Upper lobe of left lung (tissue), 6 donors: ENCODE measurements around the gene FAM234A. TPM values are rescaled to one million over a fixed set of nuclear protein-coding genes. Genes with fewer than 3 reads are reported as not detected.

Source experiments
- ATAC-seq, 2 donors: fragments of 200-7000 bp; cut with Tn5 transposase; one replicate each; pipeline ENCODE4 v1.9.1; 2022; ENCODE audit warnings: mild to moderate bottlenecking in 2 of 2, moderate library complexity in 2 of 2; ENCODE audit not compliant: low FRiP score in 2 of 2
- DNase-seq, 2 donors: peaks; one replicate each; pipeline ENCODE4 v3.0.0-alpha.2; 2019 to 2020
- H3K27ac ChIP-seq, 4 donors: fragments of 200-600 bp; sonication (generic); one replicate each; pipeline ENCODE4 v1.5.1; 2016 to 2019
- H3K27me3 ChIP-seq, 4 donors: fragments of 200-600 bp; sonication (generic); one replicate each; pipeline ENCODE4 v1.5.1; 2017 to 2019
- H3K36me3 ChIP-seq, 4 donors: fragments of 200-600 bp; sonication (generic); one replicate each; pipeline ENCODE4 v1.5.1; 2016 to 2019
- H3K4me1 ChIP-seq, 4 donors: fragments of 200-600 bp; sonication (generic); one replicate each; pipeline ENCODE4 v1.5.1; 2018 to 2019
- H3K4me3 ChIP-seq, 4 donors: fragments of 200-600 bp; sonication (generic); one replicate each; pipeline ENCODE4 v1.5.1; 2017 to 2019; ENCODE audit warnings: mild to moderate bottlenecking in 2 of 4, moderate library complexity in 1 of 4
- H3K9me3 ChIP-seq, 4 donors: fragments of 200-600 bp; sonication (generic); one replicate each; pipeline ENCODE4 v1.5.1; 2018 to 2019
- CTCF ChIP-seq, 6 experiments: fragments of 450-650 bp in 4 of 6; fragments of 200-600 bp in 2 of 6; sonication (generic) in 2 of 6; IDR thresholded peaks; one replicate each; pipeline ENCODE4 v1.5.1; 2016 to 2019; ENCODE audit warnings: antibody characterized with exemption in 6 of 6
- EP300 ChIP-seq, 4 donors: sonication (generic); formaldehyde crosslinking; IDR thresholded peaks; one replicate each; pipeline ENCODE4 v1.5.1; 2017; ENCODE audit warnings: antibody characterized with exemption in 4 of 4, control low read depth in 2 of 4
- POLR2A ChIP-seq, 4 donors: fragments of 450-650 bp; IDR thresholded peaks; one replicate each; pipeline ENCODE4 v1.5.1; 2016 to 2017; ENCODE audit warnings: antibody characterized with exemption in 4 of 4, mild to moderate bottlenecking in 2 of 4
- POLR2AphosphoS5 ChIP-seq, 2 donors: sonication (generic); formaldehyde crosslinking; IDR thresholded peaks; one replicate each; pipeline ENCODE4 v1.5.1; 2017; ENCODE audit warnings: antibody characterized with exemption in 2 of 2
- WGBS, 2 donors: methylation state at CpG; one replicate each; pipeline ENCODE4 v1.1.5; 2017 to 2018; 5-methylcytosine and 5-hydroxymethylcytosine counted together
- total RNA-seq, 6 donors: library from RNA; depleted of rRNA in 4 of 6; stranded (reverse); fragments of >200 nt in 4 of 6; gene quantifications; one replicate each; pipeline versions ENCODE4 v1.1.0 to v1.2.1, GENCODE V29; 2016 to 2021
- donor health status: DM: no; HTN: no; CAD: no; lungs with moderate emphysema.
- donor health status: DM: no; HTN: yes; CAD: no; lungs with severe emphysema.

Gene FAM234A
- total RNA-seq, 6 donors from 2014 or later: 55.4 to 92.7 (median 66.0) TPM

DNA sequence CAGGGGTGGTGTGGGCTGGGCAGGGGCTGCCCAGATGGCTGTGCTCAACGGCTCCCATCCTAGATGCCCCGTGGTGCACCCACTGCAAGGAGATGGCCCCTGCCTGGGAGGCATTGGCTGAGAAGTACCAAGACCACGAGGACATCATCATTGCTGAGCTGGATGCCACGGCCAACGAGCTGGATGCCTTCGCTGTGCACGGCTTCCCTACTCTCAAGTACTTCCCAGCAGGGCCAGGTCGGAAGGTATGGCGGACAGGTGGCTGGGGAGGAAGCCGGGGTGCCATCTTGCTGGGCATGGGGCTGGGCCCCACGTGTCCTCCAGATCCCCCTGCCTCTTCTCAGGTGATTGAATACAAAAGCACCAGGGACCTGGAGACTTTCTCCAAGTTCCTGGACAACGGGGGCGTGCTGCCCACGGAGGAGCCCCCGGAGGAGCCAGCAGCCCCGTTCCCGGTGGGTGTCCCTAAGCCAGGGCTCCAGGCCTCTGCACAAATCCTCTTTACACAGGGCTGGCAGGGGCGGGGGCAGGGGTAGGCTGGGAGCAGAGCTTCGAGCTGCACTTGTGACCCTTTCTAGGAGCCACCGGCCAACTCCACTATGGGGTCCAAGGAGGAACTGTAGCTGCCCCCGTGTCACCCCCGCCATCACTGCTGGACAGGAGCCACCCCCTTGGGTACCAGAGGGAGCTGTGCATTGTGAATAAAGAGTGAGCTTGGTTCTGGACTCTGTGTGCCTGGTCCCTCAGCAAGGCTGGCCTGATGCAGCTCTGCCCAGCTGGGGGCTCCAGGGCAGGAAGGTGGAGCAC is 52.1 kb downstream of the FAM234A start:
- Histone ChIP-seq H3K4me1 (peaks cover 0 to 4% (median 0%) of the 10 kb centered on the region in 4 donors), H3K4me3 (no peak overlapping the region), H3K27me3 (peaks cover 0 to 9% (median 3%) of the 10 kb centered on the region in 4 donors), H3K27ac (no peak overlapping the region), H3K9me3 (no peaks in the 10 kb centered on the region), H3K36me3 (peaks cover 0 to 54% (median 45%) of the 10 kb centered on the region in 4 donors)
- 85 to 99% methylated on average over 15 to 20 of the region's 22 CpGs for WGBS, 2 donors
- ATAC-seq: no peak
- TF ChIP-seq POLR2A (IDR thresholded peaks at IDR 0.05) (no peak), POLR2AphosphoS5 (IDR thresholded peaks at IDR 0.05) (no peak), CTCF (IDR thresholded peaks at IDR 0.05) (no peak), EP300 (IDR thresholded peaks at IDR 0.05) (no peak)
- DNase-seq: peak in 1 of 2 donors; percentile 71

DNA sequence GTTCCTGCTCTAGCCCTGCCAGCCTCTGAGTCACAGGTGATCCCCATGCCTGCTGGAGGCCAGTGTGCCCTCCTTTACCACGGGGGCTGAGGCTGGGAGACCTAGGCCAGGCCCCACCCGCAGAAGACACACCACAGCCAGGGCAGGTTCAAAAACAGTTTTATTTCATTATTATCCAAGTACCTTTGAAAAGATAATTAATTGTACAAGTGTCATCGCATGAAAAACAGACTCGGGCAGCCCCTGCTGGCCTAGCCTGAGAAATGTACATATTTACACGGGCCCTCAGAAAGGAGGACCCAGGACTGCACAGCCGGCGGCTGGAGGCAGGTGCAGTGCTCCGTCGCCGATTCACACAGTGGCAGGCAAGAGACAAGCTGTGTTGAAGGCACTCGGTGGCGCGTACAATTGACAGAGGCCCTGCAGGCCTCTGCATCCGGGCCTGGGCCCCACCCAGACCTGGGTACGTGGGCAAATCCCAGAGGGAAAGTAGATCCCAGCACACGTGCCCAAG is 52.7 kb downstream of the FAM234A start:
- H3K27me3 ChIP-seq: peaks cover 0 to 7% (median 1%) of the 10 kb centered on the region in 4 donors
- no peaks in the 10 kb centered on the region for H3K9me3 ChIP-seq
- no peak for ATAC-seq
- TF ChIP-seq POLR2AphosphoS5 (IDR thresholded peaks at IDR 0.05) (no peak), CTCF (IDR thresholded peaks at IDR 0.05) (no peak), POLR2A (IDR thresholded peaks at IDR 0.05) (no peak), EP300 (IDR thresholded peaks at IDR 0.05) (no peak)
- peak in 1 of 2 donors; percentile 50 for DNase-seq
- no peak overlapping the region for H3K27ac ChIP-seq
- no peaks in the 10 kb centered on the region for H3K4me1 ChIP-seq
- peaks cover 3 to 60% (median 52%) of the 10 kb centered on the region in 4 donors for H3K36me3 ChIP-seq
- H3K4me3 ChIP-seq: no peak overlapping the region
- 83 to 86% methylated on average over 12 to 16 of the region's 16 CpGs for WGBS, 2 donors

GRCh38 chr16:287981-288920 is 53.6 kb downstream of the FAM234A start:
- Histone ChIP-seq H3K36me3 (peaks cover 3 to 69% (median 61%) of the 10 kb centered on the region in 4 donors), H3K4me1 (no peaks in the 10 kb centered on the region), H3K27ac (no peak overlapping the region), H3K4me3 (no peak overlapping the region), H3K27me3 (peaks cover 0 to 3% (median 0%) of the 10 kb centered on the region in 4 donors), H3K9me3 (no peaks in the 10 kb centered on the region)
- no peak for ATAC-seq
- TF ChIP-seq EP300 (IDR thresholded peaks at IDR 0.05) (no peak), POLR2A (IDR thresholded peaks at IDR 0.05) (no peak), CTCF (IDR thresholded peaks at IDR 0.05) (no peak), POLR2AphosphoS5 (IDR thresholded peaks at IDR 0.05) (no peak)
- DNase-seq: peak in 1 of 2 donors; percentile 59
- 96 to 98% methylated on average over 18 to 31 of the region's 33 CpGs for WGBS, 2 donors

DNA sequence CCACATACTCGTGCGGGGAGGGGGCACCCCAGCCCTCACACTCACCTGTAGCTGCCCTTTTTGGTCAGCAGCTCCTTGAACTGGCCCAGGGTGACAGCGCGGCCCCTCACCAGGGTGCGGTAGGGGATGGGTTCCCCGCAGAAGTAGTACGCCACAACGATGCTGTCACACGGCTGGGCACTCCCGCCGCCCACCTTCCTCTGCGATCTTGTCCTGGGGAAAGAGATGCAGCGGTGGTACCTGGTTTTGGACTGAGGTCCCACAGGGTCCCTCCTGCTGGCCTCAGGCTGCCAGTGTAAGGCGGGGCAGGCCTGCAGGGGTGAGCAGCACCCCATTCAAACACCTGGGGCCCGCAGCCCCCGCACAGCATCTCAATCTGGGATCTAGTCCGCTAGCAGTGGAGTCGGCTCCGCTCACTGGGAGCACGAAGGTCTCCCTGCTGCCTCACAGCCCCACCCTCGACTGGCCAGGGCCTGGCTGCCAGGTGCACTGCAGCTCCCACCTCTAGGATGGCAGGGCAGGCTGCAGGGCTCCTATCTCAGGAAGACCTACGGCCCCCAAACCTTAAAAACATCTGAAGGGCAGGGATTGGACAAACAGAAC is 54.9 kb downstream of the FAM234A start:
- Histone ChIP-seq H3K9me3 (no peaks in the 10 kb centered on the region), H3K4me1 (no peaks in the 10 kb centered on the region), H3K36me3 (peaks cover 3 to 77% (median 67%) of the 10 kb centered on the region in 4 donors), H3K27me3 (no peaks in the 10 kb centered on the region), H3K27ac (no peak overlapping the region), H3K4me3 (no peak overlapping the region)
- no peak for ATAC-seq
- WGBS, 2 donors: 93 to 97% methylated on average over 17 to 22 of the region's 22 CpGs
- no peak for TF ChIP-seq POLR2A (IDR thresholded peaks at IDR 0.05)
- no peak for TF ChIP-seq CTCF (IDR thresholded peaks at IDR 0.05)
- TF ChIP-seq EP300 (IDR thresholded peaks at IDR 0.05): no peak
- no peak for TF ChIP-seq POLR2AphosphoS5 (IDR thresholded peaks at IDR 0.05)
- DNase-seq: peak in 1 of 2 donors; percentile 73
